GM12865 (cell line): ENCODE measurements around the gene MTPN.

Experiments
- DNase-seq: peaks from one replicate; pipeline ENCODE4 v3.0.0; 2010; ENCODE audit warnings: low read depth
- H3K4me3 ChIP-seq: 2 replicates; pipeline ENCODE4 v1.5.1; 2011; ENCODE audit warnings: mild to moderate bottlenecking, low read depth, low read length, control low read depth
- CTCF ChIP-seq: IDR thresholded peaks from 2 replicates; pipeline ENCODE4 v1.5.1; 2011; ENCODE audit warnings: low read length, control low read depth, low read depth, inconsistent platforms; ENCODE audit not compliant: insufficient read depth; ENCODE audit errors: missing control alignments

Gene MTPN

GRCh38 chr7:135977007-135977741 is at the start of gene MTPN:
Gene MTPN (minus strand): TSS chr7:135977359. CDS start chr7:135977100, 259 bp downstream.
- no peak for TF ChIP-seq CTCF
- DNase-seq = peak; percentile 97
- peak within 1 kb of the TSS; percentile 96 for H3K4me3 ChIP-seq

- TF ChIP-seq CTCF = no peak
- DNase-seq = no peak
- H3K4me3 ChIP-seq = no peak overlapping the region
Observed at GRCh38 chr7:136026209-136026608, 49.0 kb upstream of the MTPN start.

- no peak overlapping the region for H3K4me3 ChIP-seq
- DNase-seq = no peak
- TF ChIP-seq CTCF = no peak
Observed at GRCh38 chr7:136023134-136023869, 46.1 kb upstream of the MTPN start.

- TF ChIP-seq CTCF = no peak
Observed at GRCh38 chr7:136020556-136020955, 43.4 kb upstream of the MTPN start.

GRCh38 chr7:136018104-136018503 is 40.9 kb upstream of the MTPN start:
- no peak for DNase-seq
- H3K4me3 ChIP-seq = no peak overlapping the region
- no peak for TF ChIP-seq CTCF

More at GRCh38 chr7:136020556-136020955, 43.4 kb upstream of the MTPN start:
- no peak overlapping the region for H3K4me3 ChIP-seq
- no peak for DNase-seq

- TF ChIP-seq CTCF = no peak
- no peak for DNase-seq
- no peak overlapping the region for H3K4me3 ChIP-seq
Observed at GRCh38 chr7:136016649-136017395, 39.7 kb upstream of the MTPN start.
